Measurements from ENCODE around the gene FLNC.

The FLNC gene

DNA sequence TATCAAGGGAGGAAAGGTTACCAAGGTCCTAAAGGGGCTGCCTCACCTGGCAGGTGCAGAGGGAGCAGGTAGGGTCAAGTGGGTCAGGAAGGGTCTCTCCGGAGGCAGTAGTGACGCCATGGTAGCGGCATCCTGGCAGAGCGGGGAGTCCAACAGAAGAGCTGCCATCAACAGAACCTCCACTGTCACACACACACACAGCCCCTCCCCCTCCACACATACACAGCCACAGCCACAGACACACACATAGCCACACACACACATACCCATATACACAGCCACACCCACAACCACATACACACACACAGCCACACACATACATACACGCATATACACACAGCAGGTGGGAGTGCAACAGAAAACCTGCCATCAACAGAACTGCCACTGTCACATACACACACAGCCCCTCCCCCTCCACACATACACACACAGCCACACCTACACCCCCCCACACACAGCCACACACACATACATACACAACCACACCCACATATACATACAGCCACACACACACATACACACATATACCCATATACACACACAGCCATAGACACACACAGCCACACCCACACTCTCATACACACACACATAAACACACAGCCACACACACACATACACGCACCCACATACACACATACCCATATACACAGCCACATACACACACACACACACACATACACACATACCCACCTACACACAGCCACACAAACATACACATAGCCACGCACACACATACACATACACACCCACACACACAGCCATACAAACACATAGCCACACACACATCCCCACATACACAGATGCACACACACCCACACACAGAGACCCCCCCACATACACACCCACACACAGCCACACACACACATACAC is 57.2 kb downstream of the FLNC start:
- DNase-seq (ENCODE audit: insufficient read length, low spot score) (no peak), FAIRE-seq (no peak)
- TF ChIP-seq CTCF (IDR thresholded peaks at IDR 0.05; ENCODE audit: insufficient read depth, missing control alignments): no peak

GRCh38 chr7:128888039-128888755 is 58.0 kb downstream of the FLNC start:
- TF ChIP-seq CTCF (IDR thresholded peaks at IDR 0.05; ENCODE audit: insufficient read depth, missing control alignments): no peak
- DNase-seq (ENCODE audit: insufficient read length, low spot score) (no peak), FAIRE-seq (no peak)

DNA sequence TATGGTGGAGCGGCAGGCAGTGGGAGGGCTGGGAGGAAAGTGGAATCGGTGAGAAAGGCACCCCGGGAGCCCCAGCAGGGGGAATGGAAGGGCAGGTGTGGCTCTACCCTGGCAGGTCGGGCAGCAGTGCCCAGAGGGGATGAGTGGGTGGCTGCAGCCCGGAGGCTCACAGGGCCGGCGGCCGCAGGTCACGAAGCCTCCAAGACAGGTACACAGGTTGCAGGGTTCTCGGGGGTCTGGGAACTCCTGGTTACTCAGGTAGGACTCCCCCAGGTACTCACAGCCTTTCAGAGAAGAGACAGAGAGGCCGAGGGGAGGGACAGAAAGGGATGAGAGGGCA is 58.5 kb downstream of the FLNC start:
- no peak for TF ChIP-seq CTCF (IDR thresholded peaks at IDR 0.05; ENCODE audit: insufficient read depth, missing control alignments)
- no peak for DNase-seq (ENCODE audit: insufficient read length, low spot score)
- FAIRE-seq: no peak

- FAIRE-seq (no peak), DNase-seq (ENCODE audit: insufficient read length, low spot score) (no peak)
Observed at GRCh38 chr7:128889121-128889520, 58.9 kb downstream of the FLNC start.

GRCh38 chr7:128890306-128891109 is 60.3 kb downstream of the FLNC start:
- DNase-seq (ENCODE audit: insufficient read length, low spot score) (no peak), FAIRE-seq (no peak)
- TF ChIP-seq CTCF (IDR thresholded peaks at IDR 0.05; ENCODE audit: insufficient read depth, missing control alignments): no peak

More at GRCh38 chr7:128889121-128889520, 58.9 kb downstream of the FLNC start:
- TF ChIP-seq CTCF (IDR thresholded peaks at IDR 0.05; ENCODE audit: insufficient read depth, missing control alignments): no peak

- no peak for FAIRE-seq
- DNase-seq (ENCODE audit: insufficient read length, low spot score): no peak
- TF ChIP-seq CTCF (IDR thresholded peaks at IDR 0.05; ENCODE audit: insufficient read depth, missing control alignments): no peak
Observed at GRCh38 chr7:128891110-128891941, 61.1 kb downstream of the FLNC start.

Measured in D721Med (cell line).